ENCODE results near the gene FAM47E.

- no peak for TF ChIP-seq CTCF (IDR thresholded peaks at IDR 0.05)
- no peak for TF ChIP-seq EZH2 (IDR thresholded peaks at IDR 0.05; ENCODE audit: borderline replicate concordance, insufficient read depth, low read depth, low read length, poor library complexity, severe bottlenecking)
These were observed 44.0 kb upstream of the FAM47E start for GRCh38 chr4:76207549-76207948.
